Lower leg skin (tissue), 4 donors: Measurements from ENCODE around the gene WSB2. TPM values are rescaled to one million over a fixed set of nuclear protein-coding genes. Genes with fewer than 3 reads are reported as not detected.

Experiments used
- DNase-seq, 2 donors: peaks; one replicate each; pipeline ENCODE4 v3.0.0-alpha.2; 2019; ENCODE audit warnings: low spot score in 2 of 2
- H3K4me3 ChIP-seq: fragments of 200-600 bp; sonication (generic); 2 replicates; pipeline ENCODE4 v1.5.1; 2017; ENCODE audit warnings: mild to moderate bottlenecking, low read depth; ENCODE audit not compliant: poor library complexity, severe bottlenecking
- POLR2A ChIP-seq, 2 donors: fragments of 450-650 bp; IDR thresholded peaks; one replicate each; pipeline ENCODE4 v1.6.1; 2016 to 2017; ENCODE audit warnings: antibody characterized with exemption in 2 of 2, mild to moderate bottlenecking in 1 of 2, moderate library complexity in 1 of 2
- WGBS, 2 donors: methylation state at CpG; one replicate each; pipeline ENCODE4 v1.1.5; 2018; 5-methylcytosine and 5-hydroxymethylcytosine counted together
- intact Hi-C: fragments of 100-400 bp; cut with DNase I; formaldehyde crosslinking; loops from one replicate; pipeline ENCODE4 v1.15.0; 2023; ENCODE audit warnings: low total_unique reads
- total RNA-seq, 4 donors: library from RNA; depleted of rRNA; stranded (reverse); fragments of >200 nt; gene quantifications; one replicate each; pipeline ENCODE4 v1.1.0, GENCODE V29; 2016
- TF ChIP-seq, protein P1 (sequence below), 3 donors: fragments of 450-650 bp; IDR thresholded peaks; one replicate each; pipeline ENCODE4 v1.5.1; 2016; ENCODE audit warnings: antibody characterized with exemption in 3 of 3, mild to moderate bottlenecking in 3 of 3, moderate library complexity in 2 of 3

Gene WSB2
- total RNA-seq, 4 donors from 2014 or later = 45.2 to 65.6 (median 53.0) TPM

- no peak for DNase-seq
- H3K4me3 ChIP-seq = peak overlapping the region; percentile 49
- 12 to 15% methylated on average over 11 of the region's 11 CpGs for WGBS, 2 donors
- TF ChIP-seq, protein P1, sequence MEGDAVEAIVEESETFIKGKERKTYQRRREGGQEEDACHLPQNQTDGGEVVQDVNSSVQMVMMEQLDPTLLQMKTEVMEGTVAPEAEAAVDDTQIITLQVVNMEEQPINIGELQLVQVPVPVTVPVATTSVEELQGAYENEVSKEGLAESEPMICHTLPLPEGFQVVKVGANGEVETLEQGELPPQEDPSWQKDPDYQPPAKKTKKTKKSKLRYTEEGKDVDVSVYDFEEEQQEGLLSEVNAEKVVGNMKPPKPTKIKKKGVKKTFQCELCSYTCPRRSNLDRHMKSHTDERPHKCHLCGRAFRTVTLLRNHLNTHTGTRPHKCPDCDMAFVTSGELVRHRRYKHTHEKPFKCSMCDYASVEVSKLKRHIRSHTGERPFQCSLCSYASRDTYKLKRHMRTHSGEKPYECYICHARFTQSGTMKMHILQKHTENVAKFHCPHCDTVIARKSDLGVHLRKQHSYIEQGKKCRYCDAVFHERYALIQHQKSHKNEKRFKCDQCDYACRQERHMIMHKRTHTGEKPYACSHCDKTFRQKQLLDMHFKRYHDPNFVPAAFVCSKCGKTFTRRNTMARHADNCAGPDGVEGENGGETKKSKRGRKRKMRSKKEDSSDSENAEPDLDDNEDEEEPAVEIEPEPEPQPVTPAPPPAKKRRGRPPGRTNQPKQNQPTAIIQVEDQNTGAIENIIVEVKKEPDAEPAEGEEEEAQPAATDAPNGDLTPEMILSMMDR (IDR thresholded peaks at IDR 0.05) = no peak
- TF ChIP-seq POLR2A (IDR thresholded peaks at IDR 0.05) = no peak
- intact Hi-C loops = no loop called here
These were observed 1.4 kb downstream of the WSB2 start for GRCh38 chr12:118059341-118060191.

DNA sequence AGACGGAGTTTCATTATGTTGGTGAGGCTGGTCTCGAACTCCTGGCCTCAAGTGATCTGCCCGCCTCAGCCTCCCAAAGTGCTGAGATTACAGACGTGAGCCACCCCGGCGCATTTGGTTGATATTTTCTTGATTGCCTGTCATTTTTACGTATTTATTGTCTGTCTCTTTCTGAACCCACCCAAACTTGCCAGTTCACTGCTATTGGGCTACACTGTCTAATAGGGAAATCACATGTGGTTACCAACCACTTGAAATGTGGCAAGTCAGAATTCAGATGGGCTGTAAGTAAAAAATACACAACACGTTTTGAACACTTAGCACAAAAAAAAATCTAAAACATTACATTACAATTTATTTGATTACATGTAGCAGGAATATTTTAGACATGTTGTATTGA is 2.1 kb downstream of the WSB2 start:
- peak in 1 of 2 donors; percentile 42 for DNase-seq
- intact Hi-C loops = no loop called here
- H3K4me3 ChIP-seq = no peak overlapping the region
- no peak for TF ChIP-seq POLR2A (IDR thresholded peaks at IDR 0.05)
- TF ChIP-seq, protein P1 (IDR thresholded peaks at IDR 0.05) = no peak
- WGBS, 2 donors = 88 to 90% methylated on average over 8 of the region's 8 CpGs

DNA sequence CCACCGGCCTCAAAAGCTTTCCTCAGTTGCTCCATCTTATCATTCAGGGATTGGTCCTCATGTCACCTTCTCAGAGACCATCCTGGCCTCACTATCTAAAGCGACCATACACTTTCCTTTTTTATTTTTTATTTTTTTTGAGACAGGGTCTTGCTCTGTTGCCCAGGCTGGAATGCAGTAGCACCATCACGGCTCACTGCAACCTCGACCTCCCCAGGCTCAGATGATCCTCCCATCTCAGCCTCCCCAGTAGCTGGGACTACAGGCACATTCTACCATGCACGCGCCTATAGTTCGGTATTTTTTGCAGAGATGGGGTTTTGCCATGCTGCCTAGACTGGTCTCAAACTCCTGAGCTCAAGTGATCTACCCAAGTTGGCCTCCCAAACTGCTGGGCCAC is 2.8 kb downstream of the WSB2 start:
- no peak overlapping the region for H3K4me3 ChIP-seq
- TF ChIP-seq, protein P1 (IDR thresholded peaks at IDR 0.05) = no peak
- TF ChIP-seq POLR2A (IDR thresholded peaks at IDR 0.05) = no peak
- peak in 1 of 2 donors; percentile 69 for DNase-seq
- WGBS, 2 donors = 88 to 97% methylated on average over 7 of the region's 7 CpGs
- intact Hi-C loops = no loop called here

- TF ChIP-seq, protein P1 (IDR thresholded peaks at IDR 0.05) = no peak
- TF ChIP-seq POLR2A (IDR thresholded peaks at IDR 0.05) = no peak
- no peak overlapping the region for H3K4me3 ChIP-seq
- intact Hi-C loops = no loop called here
- whole genome bisulfite sequencing, 2 donors = 77 to 81% methylated on average over 13 of the region's 13 CpGs
- DNase-seq = peak in 1 of 2 donors; percentile 77
These were observed 4.9 kb downstream of the WSB2 start for GRCh38 chr12:118055865-118056773.

DNA sequence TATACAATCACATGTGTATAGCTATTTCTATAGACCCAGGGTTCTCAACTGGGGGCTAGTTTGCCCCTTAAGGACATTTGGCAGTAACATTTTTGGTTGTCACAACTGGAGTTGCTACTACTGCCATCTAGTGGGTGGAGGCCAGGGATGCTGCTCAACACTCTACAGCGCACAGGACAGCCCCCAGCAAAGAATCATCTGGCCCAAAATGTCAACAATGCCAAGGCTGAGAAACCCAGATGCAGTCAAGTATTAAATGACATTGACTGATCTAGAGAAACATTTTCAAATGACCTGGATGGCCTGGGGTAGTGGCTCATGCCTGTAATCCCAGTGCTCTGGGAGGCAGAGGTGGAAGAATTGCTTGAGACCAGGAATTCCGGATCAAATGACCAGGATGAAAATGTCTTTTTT is 5.8 kb downstream of the WSB2 start:
- intact Hi-C loops = no loop called here
- peak in 1 of 2 donors; percentile 84 for DNase-seq
- H3K4me3 ChIP-seq = no peak overlapping the region
- TF ChIP-seq POLR2A (IDR thresholded peaks at IDR 0.05) = no peak
- TF ChIP-seq, protein P1 (IDR thresholded peaks at IDR 0.05) = no peak
- WGBS, 2 donors = 67 to 89% methylated on average over 2 of the region's 2 CpGs
